Upper lobe of left lung (tissue), 6 donors: ENCODE results near the gene RSF1. TPM values are rescaled to one million over a fixed set of nuclear protein-coding genes. Genes with fewer than 3 reads are reported as not detected.
"Not testable (repeated sequence)": the region's sequence is repeated elsewhere in the genome, so short reads cannot be mapped to it uniquely, and the experiment has no call there.

ENCODE experiments used
- ATAC-seq, 2 donors: fragments of 200-7000 bp; cut with Tn5 transposase; one replicate each; pipeline ENCODE4 v1.9.1; 2022; ENCODE audit warnings: mild to moderate bottlenecking in 2 of 2, moderate library complexity in 2 of 2; ENCODE audit not compliant: low FRiP score in 2 of 2
- DNase-seq, 2 donors: peaks; one replicate each; pipeline ENCODE4 v3.0.0-alpha.2; 2019 to 2020
- H3K27ac ChIP-seq, 4 donors: fragments of 200-600 bp; sonication (generic); one replicate each; pipeline ENCODE4 v1.5.1; 2016 to 2019
- H3K27me3 ChIP-seq, 4 donors: fragments of 200-600 bp; sonication (generic); one replicate each; pipeline ENCODE4 v1.5.1; 2017 to 2019
- H3K36me3 ChIP-seq, 4 donors: fragments of 200-600 bp; sonication (generic); one replicate each; pipeline ENCODE4 v1.5.1; 2016 to 2019
- H3K4me1 ChIP-seq, 4 donors: fragments of 200-600 bp; sonication (generic); one replicate each; pipeline ENCODE4 v1.5.1; 2018 to 2019
- H3K4me3 ChIP-seq, 4 donors: fragments of 200-600 bp; sonication (generic); one replicate each; pipeline ENCODE4 v1.5.1; 2017 to 2019; ENCODE audit warnings: mild to moderate bottlenecking in 2 of 4, moderate library complexity in 1 of 4
- H3K9me3 ChIP-seq, 4 donors: fragments of 200-600 bp; sonication (generic); one replicate each; pipeline ENCODE4 v1.5.1; 2018 to 2019
- CTCF ChIP-seq, 6 experiments: fragments of 450-650 bp in 4 of 6; fragments of 200-600 bp in 2 of 6; sonication (generic) in 2 of 6; IDR thresholded peaks; one replicate each; pipeline ENCODE4 v1.5.1; 2016 to 2019; ENCODE audit warnings: antibody characterized with exemption in 6 of 6
- EP300 ChIP-seq, 4 donors: sonication (generic); formaldehyde crosslinking; IDR thresholded peaks; one replicate each; pipeline ENCODE4 v1.5.1; 2017; ENCODE audit warnings: antibody characterized with exemption in 4 of 4, control low read depth in 2 of 4
- POLR2A ChIP-seq, 4 donors: fragments of 450-650 bp; IDR thresholded peaks; one replicate each; pipeline ENCODE4 v1.5.1; 2016 to 2017; ENCODE audit warnings: antibody characterized with exemption in 4 of 4, mild to moderate bottlenecking in 2 of 4
- POLR2AphosphoS5 ChIP-seq, 2 donors: sonication (generic); formaldehyde crosslinking; IDR thresholded peaks; one replicate each; pipeline ENCODE4 v1.5.1; 2017; ENCODE audit warnings: antibody characterized with exemption in 2 of 2
- WGBS, 2 donors: methylation state at CpG; one replicate each; pipeline ENCODE4 v1.1.5; 2017 to 2018; 5-methylcytosine and 5-hydroxymethylcytosine counted together
- total RNA-seq, 6 donors: library from RNA; depleted of rRNA in 4 of 6; stranded (reverse); fragments of >200 nt in 4 of 6; gene quantifications; one replicate each; pipeline versions ENCODE4 v1.1.0 to v1.2.1, GENCODE V29; 2016 to 2021
- donor health status: DM: no; HTN: no; CAD: no; lungs with moderate emphysema.
- donor health status: DM: no; HTN: yes; CAD: no; lungs with severe emphysema.

Gene RSF1
- total RNA-seq, 6 donors from 2014 or later = 36.2 to 136 (median 71.2) TPM

GRCh38 chr11:77854838-77855237 is 34.3 kb upstream of the RSF1 start:
- Histone ChIP-seq H3K4me3 (no peak overlapping the region), H3K4me1 (no peaks in the 10 kb centered on the region), H3K27me3 (no peaks in the 10 kb centered on the region), H3K36me3 (peaks cover 0 to 49% (median 14%) of the 10 kb centered on the region in 4 donors), H3K9me3 (peaks cover 4 to 11% (median 8%) of the 10 kb centered on the region in 4 donors), H3K27ac (no peak overlapping the region)
- ATAC-seq = no peak
- WGBS, 2 donors = 94 to 95% methylated on average over 2 of the region's 2 CpGs
- no peak for DNase-seq
- TF ChIP-seq POLR2AphosphoS5 (IDR thresholded peaks at IDR 0.05) (no peak), EP300 (IDR thresholded peaks at IDR 0.05) (no peak), POLR2A (IDR thresholded peaks at IDR 0.05) (no peak)

DNA sequence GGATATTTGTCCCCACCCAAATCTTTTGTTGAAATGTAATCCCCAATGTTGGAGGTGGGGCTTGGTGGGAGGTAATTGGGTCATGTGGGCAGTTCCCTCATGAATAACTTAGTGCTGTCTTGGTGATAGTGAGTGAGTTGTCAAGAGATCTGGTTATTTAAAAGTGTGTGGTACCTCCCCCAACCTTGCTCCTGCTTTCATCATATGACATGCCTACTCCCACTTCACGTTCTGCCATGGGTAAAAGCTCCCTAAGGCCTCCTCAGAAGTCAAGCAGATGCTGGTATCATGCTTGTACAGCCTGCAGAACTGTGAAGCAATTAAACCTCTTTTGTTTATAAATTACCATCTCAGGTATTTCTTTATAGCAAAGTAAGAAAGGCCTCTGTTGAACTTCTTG is 31.0 kb upstream of the RSF1 start:
- WGBS, 2 donors = 78 to 89% methylated on average over 1 of the region's 1 CpG
- Histone ChIP-seq H3K4me1 (peaks cover 0 to 4% (median 0%) of the 10 kb centered on the region in 4 donors), H3K27ac (no peak overlapping the region), H3K27me3 (no peaks in the 10 kb centered on the region), H3K36me3 (peaks cover 0 to 47% (median 13%) of the 10 kb centered on the region in 4 donors), H3K9me3 (peaks cover 4 to 11% (median 8%) of the 10 kb centered on the region in 4 donors), H3K4me3 (no peak overlapping the region)
- TF ChIP-seq POLR2AphosphoS5 (IDR thresholded peaks at IDR 0.05) (no peak), CTCF (IDR thresholded peaks at IDR 0.05) (no peak), POLR2A (IDR thresholded peaks at IDR 0.05) (no peak), EP300 (IDR thresholded peaks at IDR 0.05) (no peak)
- DNase-seq = no peak
- ATAC-seq = no peak

DNA sequence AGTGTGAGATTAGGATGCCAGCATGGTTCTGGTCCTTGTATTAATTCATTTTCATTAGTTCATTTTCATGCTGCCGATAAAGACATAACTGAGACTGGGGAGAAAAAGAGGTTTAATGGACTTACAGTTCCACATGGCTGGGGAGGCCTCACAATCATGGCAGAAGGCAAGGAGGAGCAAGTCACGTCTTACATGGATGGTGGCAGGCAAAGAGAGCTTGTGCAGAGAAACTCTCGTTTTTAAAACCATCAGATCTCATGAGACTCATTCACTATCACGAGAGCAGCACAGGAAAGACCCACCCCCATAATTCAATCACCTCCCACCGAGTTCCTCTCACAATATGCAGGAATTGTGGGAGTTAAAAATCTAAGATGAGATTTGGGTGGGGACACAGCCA is 23.2 kb upstream of the RSF1 start:
- not testable (repeated sequence) for H3K9me3 ChIP-seq, H3K27me3 ChIP-seq, DNase-seq, H3K4me3 ChIP-seq, H3K27ac ChIP-seq, ATAC-seq, H3K4me1 ChIP-seq
- H3K36me3 ChIP-seq = peaks cover 3 to 60% (median 16%) of the 10 kb centered on the region in 4 donors
- WGBS, 2 donors = 94 to 99% methylated on average over 5 of the region's 5 CpGs

- Histone ChIP-seq H3K27me3 (no peaks in the 10 kb centered on the region), H3K9me3 (peaks cover 0 to 4% (median 2%) of the 10 kb centered on the region in 4 donors), H3K36me3 (peaks cover 3 to 55% (median 16%) of the 10 kb centered on the region in 4 donors), H3K27ac (no peak overlapping the region), H3K4me3 (no peak overlapping the region), H3K4me1 (peaks cover 0 to 2% (median 0%) of the 10 kb centered on the region in 4 donors)
- WGBS, 2 donors = 69 to 84% methylated on average over 1 of the region's 1 CpG
- DNase-seq = no peak
- ATAC-seq = no peak
- TF ChIP-seq POLR2A (IDR thresholded peaks at IDR 0.05) = no peak
Measured at GRCh38 chr11:77842441-77843121, 22.1 kb upstream of the RSF1 start.

DNA sequence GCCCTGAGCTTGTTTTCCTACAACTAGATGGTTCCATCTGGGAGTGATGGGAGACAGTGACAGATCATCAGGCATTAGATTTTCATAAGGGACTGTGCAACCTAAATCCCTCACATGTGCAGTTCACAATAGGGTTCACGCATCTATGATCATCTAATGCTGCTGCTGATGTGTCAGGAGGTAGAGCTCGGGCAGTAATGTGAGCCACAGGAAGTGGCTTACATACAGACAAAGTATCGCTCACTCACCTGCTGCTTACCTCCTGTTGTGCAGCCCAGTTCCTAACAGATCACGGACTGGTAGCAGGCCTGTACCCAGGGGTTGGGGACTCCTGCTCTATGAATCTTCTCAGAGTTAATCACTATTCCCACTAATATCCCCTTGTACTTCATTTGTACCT is 12.8 kb upstream of the RSF1 start:
- H3K4me3 ChIP-seq = no peak overlapping the region
- H3K9me3 ChIP-seq = no peaks in the 10 kb centered on the region
- H3K4me1 ChIP-seq = no peaks in the 10 kb centered on the region
- H3K36me3 ChIP-seq = no peaks in the 10 kb centered on the region
- DNase-seq = no peak
- no peak for ATAC-seq
- TF ChIP-seq POLR2A (IDR thresholded peaks at IDR 0.05) (no peak), CTCF (IDR thresholded peaks at IDR 0.05) (no peak), POLR2AphosphoS5 (IDR thresholded peaks at IDR 0.05) (no peak), EP300 (IDR thresholded peaks at IDR 0.05) (no peak)
- H3K27ac ChIP-seq = no peak overlapping the region
- H3K27me3 ChIP-seq = no peaks in the 10 kb centered on the region
- WGBS, 2 donors = 84 to 92% methylated on average over 4 of the region's 4 CpGs

- H3K36me3 ChIP-seq = no peaks in the 10 kb centered on the region
- H3K4me3 ChIP-seq = no peak overlapping the region
- peaks cover 0 to 4% (median 3%) of the 10 kb centered on the region in 4 donors for H3K4me1 ChIP-seq
- WGBS, 2 donors = 89 to 93% methylated on average over 2 of the region's 2 CpGs
- no peak overlapping the region for H3K27ac ChIP-seq
- no peaks in the 10 kb centered on the region for H3K9me3 ChIP-seq
- TF ChIP-seq CTCF (IDR thresholded peaks at IDR 0.05) = no peak
- no peak for TF ChIP-seq POLR2AphosphoS5 (IDR thresholded peaks at IDR 0.05)
- TF ChIP-seq EP300 (IDR thresholded peaks at IDR 0.05) = no peak
- TF ChIP-seq POLR2A (IDR thresholded peaks at IDR 0.05) = no peak
- ATAC-seq = no peak
- H3K27me3 ChIP-seq = no peaks in the 10 kb centered on the region
- no peak for DNase-seq
Measured at GRCh38 chr11:77828926-77829325, 8.4 kb upstream of the RSF1 start.
